HepG2 (cell line): ENCODE results near the gene TVP23A. TPM values are rescaled to one million over a fixed set of nuclear protein-coding genes. Genes with fewer than 3 reads are reported as not detected.
A peak's percentile ranks its signal among the peaks of the same experiment; 100 is the strongest.

ENCODE experiments used
- AHDC1 ChIP-seq: sonication (generic); formaldehyde crosslinking; IDR thresholded peaks from 2 replicates; pipeline ENCODE4 v1.5.1; 2020; ENCODE audit warnings: mild to moderate bottlenecking, missing genetic modification reagents, borderline replicate concordance
- ARID2 ChIP-seq: sonication (generic); formaldehyde crosslinking; IDR thresholded peaks from 2 replicates; pipeline ENCODE4 v1.8.1; 2022; ENCODE audit warnings: mild to moderate bottlenecking, missing genetic modification reagents, borderline replicate concordance
- NFKBIZ ChIP-seq: IDR thresholded peaks from 2 replicates; pipeline ENCODE4 v1.6.1; 2018; ENCODE audit warnings: missing genetic modification reagents, missing compliant biosample characterization
- NKX3-1 ChIP-seq: sonication (generic); formaldehyde crosslinking; IDR thresholded peaks from 2 replicates; pipeline ENCODE4 v1.5.0; 2020; ENCODE audit warnings: missing genetic modification reagents
- RARA ChIP-seq: IDR thresholded peaks from 2 replicates; pipeline ENCODE4 v1.6.1; 2016; ENCODE audit warnings: missing genetic modification reagents, missing compliant biosample characterization
- SETDB1 ChIP-seq: sonication (generic); formaldehyde crosslinking; IDR thresholded peaks from 2 replicates; pipeline ENCODE4 v1.5.1; 2020; ENCODE audit warnings: missing genetic modification reagents, mild to moderate bottlenecking, borderline replicate concordance
- TCF12 ChIP-seq, 2 experiments: fragments of 450-650 bp in 1 of 2; sonication (generic) in 1 of 2; formaldehyde crosslinking in 1 of 2; IDR thresholded peaks; 2 replicates each; pipeline versions ENCODE4 v1.6.1 to v1.8.0; 2017 to 2022; ENCODE audit warnings: antibody characterized with exemption in 1 of 2, mild to moderate bottlenecking in 1 of 2, missing genetic modification reagents in 1 of 2, moderate library complexity in 1 of 2
- ZMYM4 ChIP-seq: sonication (generic); formaldehyde crosslinking; IDR thresholded peaks from 2 replicates; pipeline ENCODE4 v1.8.1; 2023; ENCODE audit warnings: mild to moderate bottlenecking, missing genetic modification reagents
- ZNF292 ChIP-seq: sonication (generic); formaldehyde crosslinking; IDR thresholded peaks from 2 replicates; pipeline ENCODE4 v1.8.1; 2022; ENCODE audit warnings: mild to moderate bottlenecking, low read depth, missing genetic modification reagents, borderline replicate concordance
- ZNF772 ChIP-seq: sonication (generic); formaldehyde crosslinking; IDR thresholded peaks from 2 replicates; pipeline ENCODE4 v1.5.0; 2020; ENCODE audit warnings: mild to moderate bottlenecking, missing genetic modification reagents
- ZSCAN12 ChIP-seq: sonication (generic); formaldehyde crosslinking; IDR thresholded peaks from 2 replicates; pipeline ENCODE4 v1.9.0; 2021; ENCODE audit warnings: mild to moderate bottlenecking, missing genetic modification reagents
- polyA plus RNA-seq, 8 experiments: library from polyadenylated mRNA; depleted of rRNA in 3 of 8; stranded (reverse) in 7 of 8; unstranded in 1 of 8; fragments of >200 nt; fragmentation: Illumina TruSeq in 4 of 8; extraction: Trizol in 4 of 8; gene quantifications; 2 replicates each; pipeline versions ENCODE4 v1.2.1 to v1.2.3, GENCODE V29; 2011 to 2016; ENCODE audit warnings: low read depth in 4 of 8, missing spikeins in 1 of 8, mixed read lengths in 1 of 8; ENCODE audit not compliant: insufficient read depth in 1 of 8
- total RNA-seq, 5 experiments: library from RNA; depleted of rRNA; stranded (reverse); fragments of >200 nt; fragmentation: Illumina TruSeq; extraction: Trizol; gene quantifications; 2 replicates each; pipeline ENCODE4 v1.2.3, GENCODE V29; 2016; ENCODE audit warnings: low read depth in 1 of 5
- TF ChIP-seq, protein P1 (sequence below): sonication (generic); formaldehyde crosslinking; IDR thresholded peaks from 2 replicates; pipeline ENCODE4 v1.5.0; 2020; ENCODE audit warnings: missing genetic modification reagents

The TVP23A gene
- total and polyA plus RNA-seq, 2 of the 13 experiments (the other 11 are each of a cell fraction or from before 2014, with no cell fraction given) = not detected

DNA sequence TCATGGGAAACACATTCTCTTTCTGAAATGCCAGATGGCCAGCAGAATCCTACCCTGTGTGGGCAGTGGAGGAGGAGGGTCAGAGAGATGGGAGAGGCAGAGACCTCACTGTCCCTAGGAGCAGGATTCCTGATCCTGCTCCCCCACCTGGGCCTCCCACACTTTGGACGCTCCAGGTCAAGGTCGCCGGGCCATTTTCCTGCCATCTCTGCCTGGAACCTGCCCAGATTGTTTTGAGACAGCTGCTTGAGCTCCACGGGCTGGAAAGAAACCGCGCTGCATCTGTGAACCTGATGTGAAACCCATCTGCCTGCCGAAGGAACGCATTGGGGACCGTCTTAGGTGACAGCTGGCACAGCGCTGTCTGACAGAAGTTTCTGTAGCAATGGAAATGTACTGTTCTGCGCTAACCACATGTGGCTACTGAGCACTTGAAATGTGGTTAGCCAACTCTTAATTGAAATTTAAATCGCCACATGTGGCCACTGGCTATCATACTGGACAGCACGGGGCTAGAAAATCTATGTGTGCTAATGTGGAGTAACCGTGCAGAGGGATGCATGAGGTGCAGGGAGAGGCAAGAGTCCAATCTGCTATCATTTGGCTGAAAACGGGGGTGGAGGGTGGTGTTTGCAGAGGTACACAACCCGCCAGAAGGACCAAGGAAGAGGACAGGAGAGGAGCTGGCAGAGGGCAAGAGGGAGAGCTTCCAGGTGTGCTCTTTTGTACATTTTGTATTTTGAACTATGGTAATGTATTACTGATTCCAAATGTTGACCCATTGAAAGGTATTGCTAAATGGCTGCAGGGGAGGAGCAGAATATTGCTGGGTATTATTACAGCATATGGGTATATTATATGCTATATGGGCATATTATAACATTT lies 90.3 kb downstream of the TVP23A start (continued):
- peak; percentile 80 for TF ChIP-seq AHDC1 (CRISPR knock-in tag)
- TF ChIP-seq NKX3-1 (CRISPR knock-in tag) = no peak
- TF ChIP-seq ZMYM4 (CRISPR knock-in tag) = peak; percentile 90
- TF ChIP-seq NFKBIZ (CRISPR knock-in tag) = 0 out of 2 replicates have a peak, but pooled peaks have one; percentile 24
- TF ChIP-seq RARA (CRISPR knock-in tag) = peak; percentile 95
- no peak for TF ChIP-seq TCF12 (IDR thresholded peaks at IDR 0.05)
- TF ChIP-seq TCF12 (CRISPR knock-in tag; IDR thresholded peaks at IDR 0.05) = peak; percentile 64; the same call in 1 of the 2 replicates
- 0 out of 2 replicates have a peak, but pooled peaks have one; percentile 44 for TF ChIP-seq SETDB1 (CRISPR knock-in tag)
- no peak for TF ChIP-seq ZNF772
- TF ChIP-seq, protein P1, sequence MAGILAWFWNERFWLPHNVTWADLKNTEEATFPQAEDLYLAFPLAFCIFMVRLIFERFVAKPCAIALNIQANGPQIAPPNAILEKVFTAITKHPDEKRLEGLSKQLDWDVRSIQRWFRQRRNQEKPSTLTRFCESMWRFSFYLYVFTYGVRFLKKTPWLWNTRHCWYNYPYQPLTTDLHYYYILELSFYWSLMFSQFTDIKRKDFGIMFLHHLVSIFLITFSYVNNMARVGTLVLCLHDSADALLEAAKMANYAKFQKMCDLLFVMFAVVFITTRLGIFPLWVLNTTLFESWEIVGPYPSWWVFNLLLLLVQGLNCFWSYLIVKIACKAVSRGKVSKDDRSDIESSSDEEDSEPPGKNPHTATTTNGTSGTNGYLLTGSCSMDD (CRISPR knock-in tag) = no peak
- no peak for TF ChIP-seq ZSCAN12 (CRISPR knock-in tag)
- peak; percentile 85; the same call in 1 of the 2 replicates for TF ChIP-seq ZNF292 (CRISPR knock-in tag)
- TF ChIP-seq ARID2 = no peak
